Kidney tubule cell (primary cell): Measurements from ENCODE around the gene ACBD6.
"Not testable (repeated sequence)": the region's sequence is repeated elsewhere in the genome, so short reads cannot be mapped to it uniquely, and the experiment has no call there.

Experiments used
- DNase-seq: peaks from one replicate; pipeline ENCODE4 v3.0.0-alpha.2; 2018; ENCODE audit warnings: low spot score

Gene ACBD6

DNA sequence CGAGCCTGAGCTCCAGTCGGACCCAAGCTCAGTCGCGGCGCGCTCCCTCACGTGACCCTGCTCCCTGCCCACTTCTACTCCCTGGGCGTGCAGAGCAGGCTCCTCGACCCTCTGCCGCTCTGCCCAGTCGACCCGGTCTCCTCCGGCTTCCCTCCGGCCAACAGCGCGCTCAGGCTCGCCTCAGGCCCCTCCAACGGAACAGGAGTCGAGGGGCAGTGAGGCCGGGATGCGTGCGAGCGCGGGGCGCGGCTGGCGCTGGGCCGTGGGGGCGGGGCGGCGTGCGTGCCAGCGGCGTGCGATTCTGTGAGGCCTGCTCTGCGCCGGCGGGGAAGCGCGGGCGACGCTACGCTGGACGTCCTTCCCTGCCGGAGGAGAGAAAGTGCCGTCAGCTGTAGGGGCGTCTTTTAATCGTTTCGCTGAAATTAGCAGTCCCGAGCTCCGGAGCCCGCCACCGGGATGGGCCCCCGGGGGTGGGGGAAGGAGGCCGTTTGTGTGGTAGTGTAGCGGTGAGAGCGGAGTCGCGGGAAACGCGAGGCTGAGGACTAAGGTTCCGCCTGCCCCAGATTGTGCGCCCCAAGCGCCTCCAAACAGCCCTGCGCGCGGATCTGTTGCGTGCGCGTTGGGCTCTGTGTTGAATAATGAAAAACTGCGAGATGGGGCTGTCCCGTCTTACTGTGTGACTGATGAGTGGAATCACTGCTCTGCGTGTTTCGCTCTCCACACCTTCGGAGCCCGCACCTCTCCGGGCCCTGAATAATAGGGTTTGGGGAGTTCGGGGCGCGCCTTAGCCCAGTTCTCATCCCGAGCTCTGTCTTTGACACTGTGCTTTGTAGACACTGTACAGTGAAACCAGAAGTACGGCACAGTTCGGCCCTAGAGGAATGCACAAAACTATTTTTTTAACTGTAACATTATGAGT, at the start of gene ACBD6:
TSS of gene ACBD6 (minus strand) at position 217 of the 919 bp plus-strand sequence. CDS start 311 bp downstream, outside the sequence.
- peak; percentile 88 for DNase-seq

GRCh38 chr1:180551997-180552396, 49.6 kb upstream of the ACBD6 start:
- no peak for DNase-seq

DNA sequence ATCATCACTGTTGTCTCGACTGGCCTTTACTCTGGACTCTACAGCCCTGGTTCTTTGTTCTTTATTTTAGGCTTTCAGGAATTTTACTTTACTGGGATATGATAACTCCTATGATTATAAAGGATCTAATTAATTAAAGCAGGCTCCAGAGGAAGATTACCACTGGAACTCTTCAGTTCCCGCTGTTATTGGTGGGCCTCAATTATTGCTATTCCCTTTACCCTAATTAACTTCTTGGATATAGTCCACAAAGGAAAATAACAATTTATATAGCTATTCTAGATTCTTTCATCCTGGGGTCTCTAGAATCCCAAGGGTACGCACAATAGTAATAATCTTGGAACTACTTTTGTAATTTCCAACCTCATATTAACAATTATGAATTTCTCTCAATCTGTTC, 47.9 kb upstream of the ACBD6 start:
- DNase-seq, result no peak

GRCh38 chr1:180549770-180550169, 47.4 kb upstream of the ACBD6 start:
- not testable (repeated sequence) for DNase-seq

- peak; percentile 10 for DNase-seq
These were observed 46.4 kb upstream of the ACBD6 start for GRCh38 chr1:180548686-180549317.

DNA sequence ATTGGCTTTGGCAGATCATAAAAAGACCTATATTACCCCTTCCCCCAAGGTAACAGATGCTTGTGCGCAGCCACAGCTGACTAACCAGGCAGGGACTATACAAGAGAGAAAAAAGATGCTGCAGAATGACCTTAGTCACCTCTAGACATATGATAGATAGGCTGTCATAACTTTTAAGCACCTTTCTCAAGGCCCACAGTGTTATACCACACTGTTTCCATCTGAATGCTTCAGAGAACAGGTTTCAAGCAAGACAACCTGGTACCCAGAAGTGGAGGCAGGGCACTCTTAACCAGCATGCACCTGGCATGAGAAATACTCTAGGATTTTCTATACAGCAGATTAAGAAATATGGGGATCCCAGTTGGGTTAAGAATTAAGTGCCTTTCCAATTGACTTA, 43.6 kb upstream of the ACBD6 start:
- no peak for DNase-seq

DNA sequence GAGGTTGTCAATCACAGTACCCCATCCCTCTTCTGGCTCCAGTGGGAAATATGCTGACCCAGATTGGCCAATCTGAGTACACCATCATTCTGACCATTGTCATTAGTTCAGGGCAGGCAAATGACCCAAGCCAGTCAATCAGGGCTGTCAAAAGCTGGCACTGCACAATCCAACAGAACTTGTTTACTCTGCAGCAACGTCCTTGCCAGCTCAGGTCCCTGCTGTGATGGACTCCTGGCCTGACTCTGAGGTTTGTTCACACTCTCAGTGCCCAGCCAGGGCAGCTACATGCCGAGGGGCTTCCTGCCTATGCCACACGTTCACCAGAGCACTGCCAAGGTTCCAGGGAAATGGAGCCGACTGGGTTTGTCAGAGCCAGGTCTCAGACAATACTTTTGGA, 41.7 kb upstream of the ACBD6 start:
- DNase-seq, result no peak

GRCh38 chr1:180542838-180543145, 40.4 kb upstream of the ACBD6 start:
- DNase-seq, result peak; percentile 50

- DNase-seq, result peak; percentile 52
These were observed 39.9 kb upstream of the ACBD6 start for GRCh38 chr1:180542113-180542837.

DNA sequence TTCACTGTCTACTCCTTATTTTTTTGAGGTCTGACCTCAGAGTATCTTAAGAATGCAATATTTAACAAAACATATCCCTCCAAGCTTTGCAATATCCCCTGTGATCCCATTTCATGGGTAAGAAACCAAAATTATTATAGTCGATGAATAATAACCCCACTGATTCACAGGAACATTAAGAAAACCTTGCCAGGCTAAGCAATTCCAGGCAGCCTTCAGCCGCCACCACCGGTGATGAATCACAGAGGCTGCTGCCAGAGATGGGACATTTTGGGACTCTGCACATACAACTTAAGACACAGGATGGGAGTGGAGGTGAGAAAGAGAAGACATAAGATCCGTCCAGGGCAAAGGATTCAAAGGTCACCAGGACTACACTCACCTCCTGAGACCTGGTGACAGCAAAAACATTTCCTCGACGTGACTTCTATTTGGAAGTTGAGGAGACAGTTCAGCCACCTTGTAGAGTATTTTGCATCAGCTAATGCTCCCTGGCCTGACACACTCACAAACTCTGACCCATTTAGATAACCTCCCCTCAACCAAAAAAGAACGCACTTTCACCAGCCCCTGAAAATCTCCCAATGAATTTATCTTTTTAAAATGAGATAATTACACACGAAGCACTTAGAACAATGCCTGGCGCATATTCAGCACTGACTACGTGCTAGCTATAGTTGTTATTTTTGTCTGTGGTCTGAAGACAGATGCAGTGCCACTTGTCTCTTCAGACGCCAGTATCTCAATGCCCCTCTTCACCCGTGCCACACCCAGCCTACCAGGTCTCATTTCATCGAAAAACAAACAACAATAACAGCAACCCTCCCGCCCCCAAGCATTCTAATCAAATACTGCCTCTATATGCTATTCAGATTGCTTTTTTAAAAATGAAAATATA, 38.6 kb upstream of the ACBD6 start:
- DNase-seq, result peak; percentile 46

DNA sequence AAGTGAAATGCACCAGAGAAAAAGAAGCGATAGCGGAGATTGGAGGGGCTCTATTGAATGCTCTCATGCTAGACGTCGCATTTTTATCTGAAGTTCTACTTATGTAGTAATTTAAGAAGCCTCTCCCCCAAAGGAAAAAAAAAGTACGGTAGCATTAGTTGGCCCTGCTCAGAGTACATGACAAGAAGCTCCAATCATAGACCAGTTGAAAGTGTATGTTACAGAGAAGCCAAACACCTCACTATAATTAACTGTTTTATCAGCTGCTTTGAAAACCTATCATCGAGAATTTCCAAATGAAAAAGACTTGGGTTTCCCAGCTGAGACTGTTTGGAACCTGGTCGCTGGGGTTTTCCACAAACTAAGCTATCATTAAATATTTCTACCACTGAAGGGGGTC, 36.8 kb upstream of the ACBD6 start:
- DNase-seq, result no peak

- DNase-seq, result no peak
These were observed 34.5 kb upstream of the ACBD6 start for GRCh38 chr1:180536821-180537372.

GRCh38 chr1:180535418-180535999, 33.1 kb upstream of the ACBD6 start:
- no peak for DNase-seq

DNA sequence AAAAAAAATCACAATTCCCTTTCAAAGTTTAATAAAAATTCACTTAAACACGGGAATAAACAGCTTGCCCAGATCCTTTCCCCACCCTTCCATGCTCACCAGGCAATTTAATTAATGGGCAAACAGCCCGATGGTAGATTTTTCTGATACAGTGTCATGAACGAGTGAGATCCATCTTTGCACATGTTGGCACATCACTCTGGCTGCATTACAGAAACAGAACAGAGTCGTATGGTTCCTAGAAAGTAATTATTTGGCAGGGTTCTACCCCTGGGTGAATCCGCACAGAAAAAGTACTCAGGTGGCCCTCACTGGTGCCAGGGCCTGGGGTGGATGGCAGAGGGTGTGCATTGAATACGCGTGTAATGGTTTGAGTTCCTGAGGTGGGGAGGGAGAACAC, 31.8 kb upstream of the ACBD6 start:
- DNase-seq, result no peak

DNA sequence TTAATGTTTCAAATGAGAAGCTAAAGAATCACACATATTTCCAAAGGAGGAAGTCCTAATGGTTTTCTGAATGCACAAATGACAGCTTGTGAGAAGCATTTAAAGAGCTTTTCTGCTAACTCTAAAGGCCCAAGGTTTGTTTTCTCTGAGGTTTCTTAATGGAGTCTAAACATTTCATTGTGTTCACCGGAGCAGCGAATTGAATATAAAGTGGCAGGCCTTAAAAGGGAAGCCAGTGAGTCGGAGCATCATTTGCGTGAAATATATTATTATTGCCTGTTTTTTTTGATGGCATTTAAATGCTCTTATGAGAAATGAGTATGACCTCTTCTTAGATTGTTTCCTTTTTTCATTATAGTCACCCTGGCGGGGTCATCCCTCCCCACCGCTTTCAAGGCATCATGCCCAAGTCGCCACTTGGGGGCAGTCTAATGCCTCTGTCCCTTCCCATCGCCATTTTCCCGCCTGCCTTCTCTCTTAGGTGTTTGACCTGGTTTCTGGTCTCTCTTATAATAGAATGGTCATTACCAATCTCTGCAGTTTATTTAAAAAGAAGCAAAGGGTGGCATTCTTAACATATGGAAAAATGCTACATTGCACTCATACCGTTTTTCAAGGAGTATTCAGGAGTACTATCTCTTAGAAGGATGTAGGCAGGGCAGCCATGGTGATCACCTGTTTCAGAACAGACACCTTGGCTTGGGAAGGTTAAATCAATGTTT, 31.1 kb upstream of the ACBD6 start:
- DNase-seq, result peak; percentile 71

DNA sequence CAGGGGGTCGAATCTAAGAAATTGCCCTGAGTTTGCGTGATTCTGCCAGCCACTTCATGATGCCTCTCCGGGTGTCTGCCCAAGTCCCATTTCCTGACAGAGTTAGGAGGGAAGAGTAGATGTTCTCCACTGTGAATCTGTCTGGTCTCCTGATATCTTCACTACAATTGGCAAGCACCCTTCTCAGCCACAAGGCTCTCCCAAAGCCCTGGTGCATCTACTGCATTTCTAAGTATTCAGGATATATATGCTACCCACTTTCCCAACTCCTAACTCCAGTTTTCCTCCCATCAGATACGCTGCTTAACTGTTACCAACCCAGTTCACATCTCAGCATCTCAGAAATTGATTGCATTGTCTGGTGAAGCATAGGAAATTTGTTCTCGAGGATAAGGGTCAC, 30.5 kb upstream of the ACBD6 start:
- DNase-seq, result no peak

GRCh38 chr1:180530501-180530900, 28.1 kb upstream of the ACBD6 start:
- DNase-seq, result peak; percentile 94

DNA sequence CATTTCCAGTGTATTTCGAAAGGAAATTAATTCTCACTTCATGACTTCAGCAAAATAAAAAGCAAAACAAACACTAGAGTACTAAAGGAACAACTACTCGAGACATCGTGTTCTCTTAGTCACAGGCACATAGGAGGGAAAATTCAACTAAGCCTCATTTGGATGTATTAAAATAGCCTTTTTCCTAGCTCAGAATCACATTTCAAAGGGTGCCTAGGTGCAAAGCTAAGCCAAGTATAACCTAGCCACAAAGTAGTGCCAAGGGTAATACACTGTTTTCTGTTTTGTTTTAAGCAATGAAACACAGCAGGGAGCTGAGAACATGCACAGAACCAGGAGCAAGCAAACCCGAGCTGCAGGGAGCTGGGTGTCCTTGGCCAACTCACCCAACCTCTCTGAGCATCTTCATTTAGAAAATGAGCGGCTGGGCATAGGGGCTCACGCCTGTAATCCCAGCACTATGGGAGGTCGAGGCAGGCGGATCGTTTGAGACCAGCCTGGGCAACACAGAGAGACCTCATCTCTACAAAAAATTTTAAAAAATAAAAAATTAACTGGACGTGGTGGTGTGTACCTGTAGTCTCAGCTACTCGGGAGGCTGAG, 26.6 kb upstream of the ACBD6 start:
- no peak for DNase-seq

DNA sequence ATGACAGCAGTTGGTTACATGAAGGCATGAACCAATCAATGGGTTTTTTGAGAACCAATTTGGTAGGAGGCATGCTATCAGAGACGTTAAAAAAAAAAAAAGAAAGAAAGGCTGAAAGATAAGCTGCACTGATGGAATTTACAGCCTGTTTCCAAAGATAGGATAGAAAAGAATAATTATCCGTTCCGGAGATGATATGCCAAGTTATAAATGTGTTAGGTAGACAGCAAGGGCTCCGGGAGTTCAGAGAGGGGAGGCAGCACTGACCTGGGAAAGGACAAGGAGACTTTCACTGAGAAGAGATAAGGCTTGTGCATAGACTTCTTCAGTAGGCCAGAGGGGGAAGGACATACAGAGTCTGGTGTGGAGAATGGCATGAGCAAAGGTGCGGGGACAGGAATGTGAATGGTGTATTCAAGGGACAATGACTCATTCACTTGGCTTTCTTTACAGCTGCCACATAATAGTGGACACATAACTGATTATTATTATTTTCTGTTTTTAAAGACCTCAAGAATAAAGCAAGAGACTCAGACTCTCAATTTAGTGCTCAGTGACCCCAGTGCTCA, 24.8 kb upstream of the ACBD6 start:
- DNase-seq, result peak; percentile 75

DNA sequence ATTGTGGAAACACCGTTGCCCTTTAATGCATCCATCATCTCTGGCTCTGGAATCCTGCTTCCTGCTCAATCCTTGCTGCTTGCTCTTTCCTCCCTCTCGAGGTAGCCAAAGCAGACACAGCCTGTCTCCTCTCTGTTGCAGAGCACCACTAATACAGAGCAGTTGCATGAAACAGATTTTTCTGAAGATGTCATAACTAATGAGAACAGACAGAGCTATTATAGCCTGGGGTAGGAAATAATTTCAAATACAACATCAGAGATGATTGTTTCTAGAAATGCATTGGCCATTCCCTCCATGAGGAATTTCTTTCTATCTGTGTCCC, 23.3 kb upstream of the ACBD6 start:
- DNase-seq, result no peak
